Activated CD4-positive, alpha-beta T cell treated with anti-CD3 and anti-CD28 coated beads for 24 hours (primary cell): ENCODE results near the gene DLGAP5.

Source experiments
- DNase-seq, 2 donors: peaks; one replicate each; pipeline ENCODE4 v3.0.0-alpha.2; 2020; ENCODE audit warnings: low read depth in 2 of 2

DLGAP5 gene

DNA sequence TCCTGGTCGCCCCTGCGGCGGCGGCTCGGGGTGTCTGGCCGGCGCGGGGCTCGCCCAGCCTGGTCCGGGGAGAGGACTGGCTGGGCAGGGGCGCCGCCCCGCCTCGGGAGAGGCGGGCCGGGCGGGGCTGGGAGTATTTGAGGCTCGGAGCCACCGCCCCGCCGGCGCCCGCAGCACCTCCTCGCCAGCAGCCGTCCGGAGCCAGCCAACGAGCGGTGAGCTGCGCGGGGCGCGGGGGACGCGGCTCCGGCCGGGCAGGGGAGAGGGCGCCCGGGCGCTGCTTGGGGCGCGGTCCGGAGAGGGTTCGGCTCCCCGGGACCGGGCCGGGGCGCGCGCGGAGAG lies 62.3 kb downstream of the DLGAP5 start, which contains the start of gene LGALS3:
LGALS3 (plus strand) TSS at position 167 of the 342 bp plus-strand sequence. CDS start 8,122 bp downstream, outside the sequence.
- DNase-seq = no peak

DNA sequence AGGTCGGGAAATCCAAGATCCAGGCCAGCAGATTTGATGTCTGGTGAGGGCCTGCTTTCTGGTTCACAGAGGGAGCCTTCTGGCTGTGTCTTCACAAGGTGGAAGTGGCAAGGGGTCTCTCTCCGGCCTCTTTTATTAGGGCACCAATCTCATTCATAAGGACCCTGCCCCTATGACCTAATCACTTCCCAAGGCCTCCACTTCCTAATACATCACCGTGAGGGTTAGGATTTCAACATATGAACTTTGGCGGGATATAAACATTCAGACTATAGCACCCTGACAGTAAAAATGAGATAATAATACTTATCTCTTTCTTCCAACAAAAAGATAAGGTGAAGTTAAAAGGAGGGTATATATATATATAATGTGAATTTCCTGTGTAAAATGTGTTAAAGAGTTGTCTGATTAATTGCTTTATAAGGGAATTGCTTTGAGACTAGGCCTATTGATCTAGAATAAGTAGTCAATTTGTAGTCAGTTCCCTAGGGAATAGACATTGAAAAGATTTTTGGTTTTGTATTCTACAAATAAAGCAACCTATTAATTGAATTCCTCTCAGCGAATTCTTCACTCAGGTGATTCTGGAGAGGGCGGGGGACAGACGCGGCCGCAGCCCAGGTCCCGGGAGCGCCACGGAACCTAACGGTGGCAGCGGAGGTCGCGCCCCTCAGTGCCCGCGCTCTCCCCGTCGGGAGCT lies 62.8 kb downstream of the DLGAP5 start:
- no peak for DNase-seq

DNA sequence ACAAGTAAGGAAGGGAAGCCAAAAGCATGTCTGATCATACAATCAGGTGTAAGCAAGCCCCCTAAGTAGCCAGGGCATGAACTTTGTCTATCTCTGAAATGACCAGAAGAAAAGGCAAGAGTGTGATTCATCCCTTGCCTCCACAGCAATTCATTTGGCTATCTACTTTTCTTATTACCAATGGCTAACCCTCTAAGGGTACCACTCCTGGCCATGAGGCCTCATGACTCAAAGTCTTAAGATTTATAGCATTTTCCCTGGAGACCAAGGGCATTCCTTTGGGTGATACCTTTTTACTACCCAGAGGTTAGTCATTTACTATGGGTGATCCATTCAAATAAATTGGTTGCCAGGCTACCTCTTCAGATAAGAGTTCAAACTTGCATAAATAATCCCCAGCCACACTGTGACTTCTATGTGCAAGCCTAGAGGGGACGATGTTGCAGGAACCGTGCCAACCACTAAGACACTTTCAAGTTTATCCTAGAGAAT lies 63.9 kb downstream of the DLGAP5 start:
- no peak for DNase-seq

DNA sequence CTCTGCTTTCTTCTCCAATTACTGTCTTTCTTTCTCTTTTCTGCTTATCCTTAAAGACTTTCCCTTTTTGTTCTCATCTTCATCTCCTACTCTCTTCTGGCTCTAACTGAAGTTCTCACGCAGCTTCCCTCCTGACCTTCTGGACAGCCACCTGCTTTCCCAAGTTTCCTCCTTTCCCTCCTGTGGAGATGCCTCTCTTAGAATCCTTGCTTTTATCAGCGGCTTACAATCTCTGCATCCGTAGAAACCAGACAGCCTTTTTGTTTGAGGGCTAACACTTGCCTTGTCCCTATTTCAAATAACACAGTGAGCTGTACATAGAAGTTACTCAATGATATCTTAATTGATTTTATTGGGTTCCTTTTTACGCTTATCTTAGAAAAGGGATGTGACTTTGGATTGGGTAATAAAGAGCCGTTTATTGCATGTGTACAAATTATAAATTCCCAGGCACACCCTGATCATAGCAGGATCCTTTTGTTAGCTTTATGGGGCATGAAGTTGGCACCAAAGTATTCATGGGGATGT lies 64.4 kb downstream of the DLGAP5 start:
- no peak for DNase-seq

DNA sequence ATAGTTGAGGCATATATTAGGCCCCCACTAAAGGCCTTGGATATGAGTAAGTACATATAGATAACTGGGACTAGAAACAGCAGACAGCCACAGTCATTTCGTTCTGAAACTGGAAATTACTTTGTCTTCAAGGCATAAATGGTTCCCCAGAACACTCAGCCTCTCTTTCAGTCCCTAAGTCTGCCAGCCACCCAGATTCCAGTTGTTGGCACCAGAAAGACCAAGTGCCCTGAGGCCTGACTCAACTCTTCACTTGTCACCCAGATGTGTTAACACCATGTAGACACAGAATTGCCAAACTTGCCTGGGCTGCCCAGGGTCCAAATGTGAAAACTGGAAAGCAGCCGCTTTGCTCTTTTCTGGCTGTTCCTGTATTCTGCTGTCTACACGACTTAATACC lies 65.4 kb downstream of the DLGAP5 start:
- no peak for DNase-seq

DNA sequence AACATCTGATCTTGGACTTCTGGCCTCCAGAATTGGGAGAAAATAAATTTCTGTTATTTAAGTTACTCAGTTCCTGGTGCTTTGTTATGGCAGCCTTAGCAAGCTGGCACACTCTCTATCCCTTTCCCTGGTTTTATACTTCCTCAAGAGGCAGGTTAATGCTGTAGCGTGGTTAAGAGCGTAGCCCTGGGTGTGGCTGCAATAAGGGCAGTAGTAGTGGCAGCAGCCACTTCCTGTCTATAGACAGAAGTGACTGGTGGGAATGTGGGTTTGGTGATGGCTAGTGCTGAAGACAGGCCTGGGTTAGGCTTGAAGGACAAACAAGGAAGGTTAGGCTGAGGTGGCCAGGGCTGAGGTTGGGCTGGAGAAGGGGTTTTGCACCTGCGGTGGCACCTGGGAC lies 66.0 kb downstream of the DLGAP5 start:
- DNase-seq = no peak

DNA sequence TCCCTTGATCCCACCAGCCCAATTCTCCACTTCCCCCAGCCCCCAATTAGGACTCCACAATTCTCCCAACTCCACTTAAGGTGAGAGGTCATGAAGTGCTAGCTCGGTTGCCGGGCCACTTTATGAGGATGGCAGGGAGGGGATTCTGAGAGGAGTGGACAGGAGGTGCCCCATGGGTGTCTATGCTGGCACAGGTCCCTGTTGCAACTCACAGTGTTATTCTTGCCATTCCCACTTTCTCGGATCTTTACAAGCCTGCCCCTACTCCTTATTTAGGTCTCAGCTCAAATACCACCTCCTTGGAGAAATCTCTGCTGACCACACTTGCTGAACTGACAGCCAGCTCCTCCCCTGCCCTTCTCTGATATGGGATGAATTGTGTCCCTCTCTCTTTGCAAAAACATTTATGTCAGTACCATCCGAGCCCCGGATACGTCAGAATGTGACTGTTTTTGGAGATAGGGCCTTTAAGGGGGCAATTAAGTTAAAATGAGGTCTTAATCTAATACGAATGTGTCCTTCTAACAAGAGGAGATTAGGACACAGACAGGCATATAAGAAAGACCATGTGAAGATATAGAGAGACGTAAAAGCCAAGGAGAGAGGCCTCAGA lies 66.5 kb downstream of the DLGAP5 start:
- DNase-seq = no peak

DNA sequence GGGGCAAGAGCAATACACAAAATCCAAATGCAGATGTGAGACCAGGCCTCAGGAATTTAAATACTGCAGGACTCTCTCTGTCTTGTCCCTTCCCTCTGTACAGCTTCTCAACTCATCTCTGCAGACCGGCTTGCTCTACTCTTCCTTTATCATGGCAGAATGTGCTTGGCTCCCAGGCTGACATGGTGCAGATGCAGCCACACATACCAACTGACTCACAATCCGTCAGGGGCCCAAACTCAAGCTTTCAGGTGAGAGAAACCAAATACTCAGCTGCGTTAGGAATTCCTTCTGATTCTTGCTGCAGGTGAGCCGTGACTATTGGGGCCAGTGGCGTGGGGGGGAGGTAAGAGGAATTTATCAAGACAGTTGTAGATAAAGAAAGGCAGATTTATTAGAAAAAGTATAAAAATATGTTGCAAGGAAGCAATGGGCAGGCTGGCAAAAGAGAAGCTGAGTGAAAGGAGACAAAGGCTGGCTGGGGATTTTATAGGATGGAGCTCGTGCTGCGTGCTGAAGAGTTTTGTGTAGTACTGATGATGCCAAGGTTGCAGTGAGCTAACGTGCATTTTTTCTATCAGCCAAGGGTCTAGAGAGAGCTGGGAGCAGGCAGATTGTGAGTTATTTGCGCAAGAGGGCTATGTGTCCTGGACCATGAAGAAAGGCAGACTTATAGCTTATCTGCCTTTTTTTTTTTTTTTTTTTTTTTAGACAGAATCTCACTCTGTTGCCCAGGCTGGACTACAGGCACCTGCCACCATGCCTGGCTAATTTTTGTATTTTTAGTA lies 67.3 kb downstream of the DLGAP5 start:
- no peak for DNase-seq

DNA sequence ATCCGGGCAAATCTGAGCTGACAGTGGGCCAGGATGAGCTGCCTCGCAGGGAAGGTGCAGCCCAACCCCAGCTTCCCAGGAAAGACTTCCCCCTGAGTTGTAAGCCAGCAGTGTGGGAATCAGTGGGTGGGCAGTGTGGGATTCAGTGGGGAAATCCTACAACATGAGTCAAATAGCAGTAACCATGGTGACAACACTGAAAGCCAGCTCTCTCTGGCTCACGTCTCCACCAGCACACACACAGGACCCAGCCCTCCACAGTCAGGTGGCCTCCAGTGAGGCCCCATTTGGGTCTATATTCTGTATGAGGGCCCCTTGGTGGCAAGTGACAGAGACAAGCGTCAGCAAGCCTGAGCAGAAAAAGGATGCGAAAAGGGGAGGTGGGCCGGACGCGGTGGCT lies 68.3 kb downstream of the DLGAP5 start:
- no peak for DNase-seq

DNA sequence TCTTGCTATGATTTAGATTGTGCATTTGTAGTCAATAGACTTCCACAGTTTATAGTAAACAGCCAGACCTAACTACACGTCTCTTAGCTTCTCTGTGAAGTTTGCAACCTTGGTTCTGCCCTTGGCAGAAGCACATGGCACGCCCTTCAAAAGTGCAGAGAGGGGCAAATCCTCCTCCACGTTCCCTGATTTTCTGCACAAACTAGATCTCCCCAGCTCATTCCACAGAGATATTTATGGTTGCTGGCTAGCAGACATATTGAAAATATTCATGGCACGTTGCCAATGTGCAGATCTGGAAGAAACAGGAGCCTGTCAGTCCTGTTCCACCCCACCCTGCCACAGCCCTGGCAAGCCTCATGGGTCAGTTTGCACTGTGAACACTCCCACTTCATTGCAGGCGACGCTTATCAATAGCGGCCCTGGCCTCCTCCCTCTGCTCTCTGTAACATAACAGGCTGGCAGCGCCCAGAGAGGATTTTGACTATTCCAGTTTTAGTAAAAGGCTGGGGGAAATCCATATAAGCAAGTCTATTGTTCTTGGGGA lies 68.9 kb downstream of the DLGAP5 start:
- no peak for DNase-seq

DNA sequence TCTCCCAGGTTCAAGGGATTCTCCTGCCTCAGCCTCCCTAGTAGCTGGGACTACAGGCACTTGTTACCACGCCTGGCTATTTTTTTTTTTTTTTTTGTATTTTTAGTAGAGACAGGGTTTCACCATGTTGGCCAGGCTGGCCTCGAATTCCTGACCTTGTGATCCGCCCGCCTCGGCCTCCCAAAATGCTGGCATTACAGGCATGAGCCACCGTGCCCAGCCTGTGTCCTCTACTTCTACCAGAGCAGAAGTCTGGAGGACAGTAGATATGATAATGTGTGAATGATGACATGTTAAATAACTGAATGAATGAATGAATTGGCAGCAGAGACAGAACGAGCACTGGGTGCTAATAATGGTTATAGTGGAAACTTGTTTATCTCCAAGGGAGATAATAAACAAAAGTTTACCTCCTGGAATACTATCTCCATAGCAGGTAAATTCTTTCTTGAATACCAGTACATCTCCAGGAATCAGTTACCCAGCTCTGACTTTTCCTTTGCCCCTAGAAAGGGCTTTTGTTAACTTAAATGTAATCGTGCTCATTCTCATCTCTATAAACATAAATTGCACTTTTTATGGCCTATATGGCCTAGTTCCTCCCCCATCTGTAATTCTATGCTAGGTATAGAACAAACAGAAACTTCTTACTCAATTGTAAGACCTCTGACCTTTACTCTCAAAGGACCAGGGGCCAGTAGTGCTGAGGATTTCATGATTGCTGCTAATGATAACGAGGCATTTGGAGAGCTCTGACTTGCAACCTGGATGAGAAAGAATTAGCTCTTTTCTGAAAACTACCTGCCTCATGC lies 69.6 kb downstream of the DLGAP5 start:
- DNase-seq = no peak

DNA sequence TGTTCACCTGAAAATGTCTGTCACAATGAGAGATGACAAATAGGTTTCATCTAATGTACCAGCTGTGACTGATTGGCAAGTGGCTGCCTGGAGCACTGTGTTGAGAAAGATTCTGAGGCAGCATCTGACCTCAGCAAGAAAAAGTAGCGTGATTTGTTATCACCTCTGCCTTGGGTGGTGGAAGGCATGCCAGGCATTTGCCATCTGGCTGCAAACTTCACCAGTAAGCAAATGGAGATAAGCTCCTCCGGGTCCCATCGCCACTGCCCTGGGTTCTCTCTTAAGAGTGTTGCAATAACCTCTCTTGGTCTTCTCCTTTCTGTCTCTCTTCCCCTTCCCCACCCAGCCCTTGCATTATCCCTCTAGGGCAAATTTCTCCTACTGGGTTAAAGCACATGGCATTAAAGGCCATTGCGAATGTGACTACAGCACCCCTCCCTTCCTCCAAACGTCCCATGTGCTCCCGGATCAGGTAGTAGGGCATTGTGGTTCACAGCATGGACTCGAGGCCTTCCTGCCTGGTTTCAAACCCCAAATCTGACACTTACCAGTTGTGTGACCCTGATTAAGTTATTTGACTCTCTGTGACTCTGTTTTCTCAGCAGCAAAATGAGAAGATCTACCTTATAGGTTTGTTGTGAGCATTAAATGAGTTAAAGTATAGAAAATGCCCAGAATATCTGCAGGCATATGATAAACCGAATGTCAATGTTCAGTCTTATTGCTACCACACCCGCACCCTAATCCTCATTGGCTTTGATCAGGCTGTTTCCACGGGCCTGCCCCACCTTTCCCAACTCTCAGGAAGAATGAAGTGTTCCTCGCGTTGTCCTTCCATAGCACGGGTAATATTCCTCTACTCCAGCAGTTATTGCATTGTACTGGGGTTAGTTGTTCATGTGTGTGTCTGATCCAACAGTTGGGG lies 70.6 kb downstream of the DLGAP5 start:
- DNase-seq = no peak

DNA sequence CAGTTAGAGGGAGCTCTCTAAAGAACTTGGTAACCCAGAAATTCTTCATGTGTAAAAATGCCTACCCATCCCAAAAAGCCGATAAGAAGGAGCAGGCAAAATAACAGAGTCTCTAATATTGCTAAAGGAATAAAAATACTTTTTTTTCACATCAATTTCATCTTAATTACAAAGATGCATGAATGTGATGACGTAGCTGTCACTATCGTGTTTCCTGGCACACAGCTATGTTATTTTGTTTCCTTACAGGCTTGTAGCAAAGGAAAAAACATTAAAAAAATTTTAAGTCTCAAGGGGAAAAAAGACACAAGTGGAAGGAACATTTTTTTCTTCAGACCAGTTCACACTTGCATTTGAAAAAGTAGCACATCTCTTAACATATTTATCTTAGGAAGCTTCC lies 72.6 kb downstream of the DLGAP5 start:
- no peak for DNase-seq

DNA sequence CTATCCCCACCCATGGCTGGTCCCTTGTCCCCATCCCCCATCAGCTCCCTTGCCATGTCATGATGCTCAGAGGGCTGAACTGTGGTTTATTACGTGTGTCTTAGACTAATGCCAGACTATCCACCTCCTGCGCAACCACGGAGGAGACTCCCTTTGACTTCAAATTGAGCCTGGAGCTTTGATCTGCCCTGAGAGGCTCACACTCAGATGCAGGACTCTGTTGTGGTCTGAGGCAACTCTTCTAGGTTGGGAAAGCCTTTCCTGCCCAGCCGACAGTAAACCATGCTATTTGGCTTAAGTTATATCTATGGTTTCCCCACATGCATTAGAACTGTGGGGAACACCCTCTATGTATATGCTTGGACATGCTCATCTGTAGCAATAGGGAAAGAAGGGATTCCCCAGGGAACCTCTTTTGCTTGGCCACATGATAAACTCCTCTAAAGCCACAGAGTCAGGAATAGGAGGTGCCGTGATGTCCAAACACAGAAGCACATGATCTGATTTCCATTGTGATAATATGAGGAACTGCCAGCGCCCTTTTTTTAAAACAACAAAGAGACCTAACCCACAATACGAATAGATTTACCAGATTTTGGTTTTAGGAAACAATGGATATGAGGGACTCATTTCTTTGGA lies 73.5 kb downstream of the DLGAP5 start:
- DNase-seq = no peak

DNA sequence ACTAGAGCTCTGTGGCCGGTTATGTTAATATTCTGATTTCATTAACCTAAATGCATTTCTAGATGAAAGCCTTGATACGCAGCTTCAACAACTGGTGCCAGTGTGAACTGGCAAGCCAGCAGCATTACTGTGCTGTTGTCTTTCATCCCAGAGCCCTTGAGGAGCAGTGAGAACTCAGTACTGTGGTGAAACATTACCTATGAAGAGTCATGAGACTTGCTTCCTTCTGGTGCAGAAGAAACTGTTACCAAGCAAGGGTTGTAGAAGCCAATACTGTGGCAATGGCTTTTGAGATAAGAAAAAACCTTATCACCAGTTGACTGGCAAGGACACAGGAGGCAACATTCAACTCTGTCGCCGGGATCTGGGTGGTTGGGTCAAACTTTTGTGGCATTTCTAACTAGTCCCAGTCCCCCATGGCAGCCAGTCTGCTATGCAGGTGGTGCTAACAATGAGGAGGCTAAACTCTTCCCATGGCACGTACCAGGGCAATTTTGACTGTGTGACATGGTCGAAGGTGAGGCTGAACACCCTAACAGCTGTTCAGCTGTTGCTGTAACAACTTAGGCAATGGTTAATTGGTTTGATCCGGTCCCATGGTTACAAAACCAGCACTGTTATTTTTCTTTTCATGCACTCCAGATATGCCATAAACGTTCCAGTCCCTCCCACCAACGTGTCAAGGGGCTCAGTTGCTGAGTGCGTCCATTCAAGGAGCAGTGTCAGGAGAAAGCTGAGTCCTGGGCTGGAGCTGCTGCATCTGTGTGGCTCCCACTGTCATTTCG lies 74.9 kb downstream of the DLGAP5 start:
- DNase-seq = no peak

DNA sequence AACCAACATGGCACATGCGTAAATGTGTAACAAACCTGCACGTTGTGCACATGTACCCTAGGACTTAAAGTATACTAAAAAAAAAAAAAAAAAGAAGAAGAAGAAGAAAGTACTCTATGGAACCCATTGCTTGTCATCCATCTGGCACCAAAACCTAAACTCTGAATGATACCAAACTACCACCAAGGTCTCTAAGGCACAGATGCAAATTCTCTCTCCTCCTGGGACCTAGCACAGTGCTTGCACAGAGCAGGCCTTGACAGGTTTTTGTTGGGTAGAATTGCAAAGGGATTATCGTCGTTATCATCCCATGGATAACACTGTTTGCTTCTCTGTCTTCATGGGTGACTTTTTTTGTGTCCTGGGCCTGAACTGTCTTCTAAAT lies 75.5 kb downstream of the DLGAP5 start:
- no peak for DNase-seq

DNA sequence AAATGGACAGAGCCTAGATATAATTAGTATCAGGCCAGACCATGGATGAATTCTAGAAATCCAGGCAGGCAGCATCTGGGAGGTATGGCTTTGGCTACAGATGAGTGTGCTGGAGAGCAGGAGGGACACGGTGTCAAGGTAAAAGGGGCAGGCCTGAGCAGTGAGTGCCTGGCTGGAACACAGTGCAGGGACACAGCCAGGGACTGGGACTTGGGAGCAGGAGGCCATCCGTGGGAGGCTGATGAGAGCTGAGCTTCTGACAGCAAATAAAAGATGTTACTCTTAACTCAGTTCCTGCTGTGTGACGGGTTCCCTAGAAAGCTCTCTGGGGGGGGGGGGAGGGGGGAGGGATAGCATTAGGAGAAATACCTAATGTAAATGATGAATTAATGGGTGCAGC lies 75.9 kb downstream of the DLGAP5 start:
- no peak for DNase-seq

DNA sequence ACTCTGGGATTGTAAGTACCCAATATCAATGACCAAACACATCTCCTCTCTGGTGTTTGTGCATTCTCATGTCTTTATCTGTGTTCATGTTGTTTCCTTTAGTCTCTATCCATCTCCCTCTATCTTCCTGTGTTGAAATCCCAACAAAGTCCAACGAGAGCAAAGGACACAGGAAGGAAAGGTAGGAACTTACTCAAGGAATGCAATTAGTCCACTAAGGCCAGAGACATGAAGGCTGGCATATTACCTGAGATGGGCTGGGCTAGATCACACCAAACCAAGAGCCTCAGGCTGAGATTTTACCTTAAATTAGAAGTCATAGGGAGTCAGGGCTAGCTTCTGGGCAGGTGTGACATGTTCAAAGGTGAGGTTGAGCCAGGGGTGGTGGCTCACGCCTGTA lies 76.7 kb downstream of the DLGAP5 start:
- DNase-seq = no peak

DNA sequence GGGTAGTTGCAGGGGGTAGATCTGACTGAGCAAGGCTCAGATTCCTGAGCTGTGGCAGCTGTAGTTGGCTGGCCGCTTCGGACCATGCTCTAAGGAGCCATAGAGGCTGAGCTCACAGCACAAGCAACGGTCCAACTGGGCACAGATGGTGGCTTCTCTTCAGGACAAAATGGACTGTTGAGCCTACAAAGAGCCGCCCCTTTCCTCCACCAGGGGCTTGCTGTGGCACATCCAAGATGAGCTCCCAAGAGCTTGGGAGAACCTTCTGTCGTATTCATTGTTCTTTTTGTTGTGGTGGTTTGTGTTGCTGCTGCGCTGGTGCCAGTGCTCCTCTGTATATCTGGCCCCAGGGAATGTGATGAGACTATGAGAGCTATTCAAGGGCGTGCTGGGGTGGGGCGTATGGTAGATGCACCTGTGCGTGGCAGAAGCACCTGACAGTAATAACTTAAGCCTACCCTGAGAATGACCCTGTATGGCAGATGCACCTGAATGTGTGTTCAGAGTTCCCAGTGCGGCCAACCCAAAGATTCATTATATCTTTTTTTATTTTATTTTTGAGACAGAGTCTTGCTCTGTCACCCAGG lies 80.2 kb downstream of the DLGAP5 start:
- DNase-seq = no peak
